WI38 (cell line): ENCODE measurements around the gene BARX2.
"Not testable (repeated sequence)": the region's sequence is repeated elsewhere in the genome, so short reads cannot be mapped to it uniquely, and the experiment has no call there.

ENCODE experiments used
- H3K4me3 ChIP-seq: 2 replicates; pipeline ENCODE4 v1.5.1; 2011; ENCODE audit warnings: low read depth, mild to moderate bottlenecking, control low read depth, low read length
- CTCF ChIP-seq: IDR thresholded peaks from 2 replicates; pipeline ENCODE4 v1.5.1; 2012; ENCODE audit warnings: low read depth, mild to moderate bottlenecking, control low read depth, low read length

The BARX2 gene

GRCh38 chr11:129375751-129376657 is at the start of gene BARX2:
Gene BARX2 (plus strand): TSS chr11:129375848. CDS start chr11:129376036, 188 bp downstream.
- TF ChIP-seq CTCF = peak; percentile 30; the same call in 1 of the 2 replicates
- no peak within 1 kb of the TSS for H3K4me3 ChIP-seq

GRCh38 chr11:129326921-129327320 is 48.7 kb upstream of the BARX2 start:
- no peak for TF ChIP-seq CTCF
- no peak overlapping the region for H3K4me3 ChIP-seq

- H3K4me3 ChIP-seq = not testable (repeated sequence)
Measured at GRCh38 chr11:129327708-129328107, 47.9 kb upstream of the BARX2 start.

GRCh38 chr11:129328756-129329155 is 46.9 kb upstream of the BARX2 start:
- no peak for TF ChIP-seq CTCF
- no peak overlapping the region for H3K4me3 ChIP-seq

GRCh38 chr11:129331217-129331616 is 44.4 kb upstream of the BARX2 start:
- H3K4me3 ChIP-seq = no peak overlapping the region
- TF ChIP-seq CTCF = no peak

GRCh38 chr11:129331871-129332274 is 43.8 kb upstream of the BARX2 start:
- no peak overlapping the region for H3K4me3 ChIP-seq
- peak; percentile 85 for TF ChIP-seq CTCF

GRCh38 chr11:129333873-129334272 is 41.8 kb upstream of the BARX2 start:
- TF ChIP-seq CTCF = no peak
- no peak overlapping the region for H3K4me3 ChIP-seq

- H3K4me3 ChIP-seq = not testable (repeated sequence)
Measured at GRCh38 chr11:129344301-129344940, 31.2 kb upstream of the BARX2 start.
